ENCODE results near the gene GFI1.
"Not testable (repeated sequence)": the region's sequence is repeated elsewhere in the genome, so short reads cannot be mapped to it uniquely, and the experiment has no call there.

The GFI1 gene

DNA sequence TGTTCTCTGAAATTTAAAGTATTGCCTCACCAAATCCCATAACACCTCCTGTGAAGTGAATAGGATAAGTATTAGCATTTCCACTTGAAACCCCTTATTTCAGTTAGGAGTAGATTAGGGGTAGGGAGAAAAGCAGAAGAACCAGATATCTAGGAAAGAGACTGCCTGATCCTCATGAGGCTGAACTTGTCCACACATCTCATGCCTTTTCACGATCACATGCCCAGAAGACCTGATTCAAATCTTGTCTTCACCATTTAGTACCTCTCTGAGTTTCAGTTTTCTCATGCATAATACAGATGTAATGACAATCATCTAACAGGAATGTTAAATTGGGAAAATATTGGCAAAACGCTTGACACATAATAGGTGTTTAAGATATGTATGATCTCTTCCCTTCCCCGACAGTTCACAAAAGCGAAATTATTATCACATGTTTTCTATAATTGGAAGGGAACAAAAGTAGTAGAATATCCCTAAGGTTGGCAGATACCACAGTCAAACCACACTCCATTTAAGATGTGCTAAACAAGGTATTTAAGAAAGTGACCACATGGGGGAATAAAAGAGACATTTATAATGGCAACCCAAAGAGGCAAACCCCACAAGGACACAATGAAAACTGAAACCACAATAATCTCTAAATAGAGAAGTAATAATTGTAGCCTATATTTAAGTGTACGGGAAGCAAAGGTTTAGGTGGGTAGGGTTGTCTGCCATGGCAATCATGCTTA lies 25.2 kb downstream of the GFI1 start:
- DNase-seq: no peak

DNA sequence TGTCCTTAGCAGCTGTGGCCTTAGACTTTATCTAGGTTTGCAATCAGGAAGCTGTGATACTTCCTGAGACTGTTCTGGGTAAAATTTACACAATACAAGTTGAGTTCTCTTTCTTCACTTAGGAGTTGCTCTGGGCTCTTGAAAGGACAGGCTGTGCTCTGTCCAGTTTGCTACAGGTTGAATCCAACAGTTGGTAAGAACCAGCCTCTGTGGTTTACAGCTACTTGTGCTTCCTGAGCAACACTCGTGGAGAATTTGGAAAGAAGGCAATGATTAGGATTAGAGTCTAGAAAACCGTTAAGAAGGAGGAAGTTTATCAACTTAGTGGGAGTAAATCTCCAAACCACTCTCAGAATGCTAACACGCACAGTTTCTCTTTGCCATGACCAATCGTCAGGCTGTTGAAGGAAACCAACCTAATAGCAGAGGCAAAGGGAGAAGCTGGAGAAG lies 26.8 kb downstream of the GFI1 start:
- no peak for DNase-seq

DNA sequence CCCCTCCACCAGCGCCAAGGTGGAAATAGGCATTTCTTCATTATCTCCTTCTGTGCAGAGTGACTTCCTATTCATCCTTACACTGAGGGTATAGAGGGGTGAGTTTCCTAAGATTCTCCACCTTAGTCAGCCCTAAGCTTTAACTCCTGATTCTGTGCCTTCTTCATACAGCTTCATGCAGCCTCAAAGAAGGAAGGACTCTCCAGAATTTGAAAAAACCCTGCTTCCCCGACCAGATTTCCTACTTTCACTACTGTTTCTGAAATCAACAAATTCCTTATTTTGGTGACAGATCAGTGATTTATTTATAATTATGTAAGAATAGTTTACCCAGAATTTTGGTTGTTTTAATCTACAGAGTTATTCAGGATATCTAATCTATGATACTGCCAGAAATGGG lies 28.6 kb downstream of the GFI1 start:
- DNase-seq: no peak

DNA sequence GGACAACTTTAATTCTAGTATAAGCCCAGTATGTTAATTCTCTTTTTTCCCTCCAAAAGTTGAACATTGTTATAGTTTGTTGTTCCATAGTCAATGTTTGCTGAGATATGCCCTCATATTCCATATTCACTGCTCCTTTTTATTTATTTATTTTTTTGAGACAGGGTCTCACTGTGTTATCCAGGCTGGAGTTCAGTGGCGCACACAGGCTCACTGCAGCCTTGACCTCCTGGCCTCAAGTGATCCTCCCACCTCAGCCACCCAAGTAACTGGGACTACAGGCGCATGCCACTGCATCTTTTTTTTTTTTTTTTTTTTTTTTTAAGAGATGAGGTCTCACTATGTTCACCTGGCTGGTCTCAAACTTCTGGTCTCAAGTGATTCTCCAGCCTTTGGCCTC lies 38.7 kb downstream of the GFI1 start:
- DNase-seq: no peak

DNA sequence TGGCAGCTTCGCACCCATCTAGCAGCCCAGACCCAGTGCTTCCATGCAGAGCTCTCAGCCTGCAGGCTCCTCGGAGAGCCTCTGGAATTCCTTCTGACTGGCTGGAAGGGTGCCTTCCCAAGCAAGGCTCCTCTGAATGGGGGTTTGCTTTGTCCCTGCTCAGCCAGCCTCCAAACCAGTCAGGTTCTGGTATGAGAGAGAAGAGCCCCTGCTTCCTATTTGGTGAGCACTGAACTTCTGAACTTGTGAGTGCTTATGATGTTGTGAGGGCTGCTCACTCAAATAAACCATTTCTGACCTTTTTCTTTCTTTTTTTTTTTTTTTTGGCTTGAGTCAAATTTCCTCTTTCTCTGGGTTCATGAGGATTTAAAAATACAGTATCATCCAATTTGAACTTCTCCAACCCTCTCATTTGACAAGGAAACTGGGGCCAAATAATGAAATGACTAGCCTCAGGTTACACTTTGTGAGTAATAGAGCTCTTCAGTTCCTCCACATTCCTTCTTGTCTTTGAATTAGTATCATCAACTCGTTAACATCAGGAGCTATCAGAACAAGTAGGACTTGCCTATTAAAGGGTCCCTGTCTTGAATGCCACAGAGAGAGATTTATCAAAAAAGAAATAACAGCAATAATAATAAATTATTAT lies 39.6 kb downstream of the GFI1 start:
- DNase-seq: no peak

DNA sequence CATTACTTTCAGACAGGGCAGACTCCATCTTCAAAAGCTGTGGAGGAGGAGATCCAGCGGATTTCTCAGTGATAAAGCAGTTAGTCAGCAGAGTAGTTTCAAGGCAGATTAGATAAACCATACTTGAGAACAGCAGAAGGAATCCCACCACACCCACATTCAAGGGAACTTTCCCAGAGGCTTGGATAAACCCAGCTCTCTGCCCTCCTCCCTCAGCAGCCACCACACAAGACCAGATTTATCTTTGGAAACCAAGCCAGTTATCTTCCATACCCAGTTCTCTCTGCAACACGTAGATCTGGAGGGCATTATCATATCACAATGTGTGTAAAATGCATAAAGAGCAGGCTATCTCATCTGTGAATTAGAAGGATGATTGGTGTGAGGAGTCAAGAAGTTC lies 40.2 kb downstream of the GFI1 start:
- no peak for DNase-seq

DNA sequence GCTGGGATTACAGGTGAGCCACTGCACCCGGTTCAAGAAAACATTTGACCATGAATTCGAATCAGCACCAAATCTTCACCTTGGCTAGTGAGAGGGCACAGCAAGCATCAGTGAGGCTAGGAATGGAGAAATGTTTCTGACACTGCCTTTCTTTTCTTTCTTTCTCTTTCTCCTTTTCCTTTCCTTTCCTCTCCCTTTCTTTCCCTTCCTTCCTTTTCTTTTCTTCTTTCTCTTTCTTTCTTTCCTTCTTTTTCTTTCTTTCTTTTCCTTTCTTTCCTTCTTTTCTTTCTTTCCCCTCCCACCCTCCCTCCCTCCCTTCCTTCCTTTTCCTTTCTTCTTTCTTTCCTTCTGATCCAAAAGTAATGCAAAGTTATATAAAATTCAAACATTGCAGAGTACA lies 40.9 kb downstream of the GFI1 start:
- DNase-seq: no peak

DNA sequence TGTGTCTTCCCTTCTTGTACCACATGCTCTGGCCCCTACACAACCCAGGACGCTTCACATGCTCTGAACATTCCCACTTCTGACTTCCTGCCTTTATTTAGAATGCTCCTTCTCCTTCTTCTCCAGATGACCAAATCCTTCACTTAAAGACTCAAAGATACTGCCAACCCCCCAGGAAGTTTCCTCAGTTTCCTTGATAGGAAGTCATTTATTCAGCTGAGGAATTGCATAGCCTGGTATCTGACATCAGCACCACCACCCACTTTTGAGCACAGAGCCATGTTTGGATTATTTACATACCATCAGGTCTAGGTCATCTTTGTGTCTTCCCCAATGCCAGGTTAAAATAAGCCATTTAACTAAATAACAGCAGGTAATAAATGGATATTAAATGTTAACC lies 42.4 kb downstream of the GFI1 start:
- no peak for DNase-seq

DNA sequence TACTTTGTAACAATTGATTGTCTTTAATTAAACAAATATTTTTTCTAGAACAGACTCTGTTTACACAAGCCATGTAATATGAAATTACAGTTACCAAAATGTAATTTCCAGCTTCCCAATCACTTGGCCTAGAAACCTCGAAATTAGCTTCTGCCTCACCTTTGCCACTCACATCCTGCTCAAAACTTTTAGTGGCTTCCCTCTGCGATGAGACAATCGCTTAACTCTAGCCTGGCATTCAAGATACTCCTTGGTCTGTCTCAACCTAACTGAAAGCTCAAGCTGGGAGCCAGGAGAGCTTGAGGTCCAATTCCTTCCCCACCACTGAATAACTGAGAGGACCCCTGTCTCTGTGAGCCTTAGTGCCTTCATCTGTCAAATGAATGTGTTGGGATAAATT lies 42.8 kb downstream of the GFI1 start:
- DNase-seq: no peak

DNA sequence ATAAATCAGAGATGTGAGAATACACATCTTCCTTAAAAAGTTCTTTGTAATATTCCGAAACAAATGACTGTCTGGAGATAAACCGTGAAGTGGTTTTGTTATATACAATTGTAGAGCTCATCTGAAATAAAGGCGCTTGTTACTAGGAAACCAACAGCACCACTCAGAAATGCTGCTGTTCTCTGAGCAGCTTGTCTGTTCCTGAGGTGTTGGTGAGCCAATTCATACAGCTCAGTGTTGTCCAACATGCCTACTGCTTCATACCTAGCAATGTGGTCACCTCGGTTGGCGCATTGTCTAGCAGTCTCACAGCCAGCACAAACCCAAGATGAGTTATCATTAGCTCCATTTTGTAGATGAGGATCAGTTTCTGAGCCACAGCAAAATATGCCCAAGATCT lies 44.4 kb downstream of the GFI1 start:
- DNase-seq: peak in 1 of 2 experiments; percentile 72

DNA sequence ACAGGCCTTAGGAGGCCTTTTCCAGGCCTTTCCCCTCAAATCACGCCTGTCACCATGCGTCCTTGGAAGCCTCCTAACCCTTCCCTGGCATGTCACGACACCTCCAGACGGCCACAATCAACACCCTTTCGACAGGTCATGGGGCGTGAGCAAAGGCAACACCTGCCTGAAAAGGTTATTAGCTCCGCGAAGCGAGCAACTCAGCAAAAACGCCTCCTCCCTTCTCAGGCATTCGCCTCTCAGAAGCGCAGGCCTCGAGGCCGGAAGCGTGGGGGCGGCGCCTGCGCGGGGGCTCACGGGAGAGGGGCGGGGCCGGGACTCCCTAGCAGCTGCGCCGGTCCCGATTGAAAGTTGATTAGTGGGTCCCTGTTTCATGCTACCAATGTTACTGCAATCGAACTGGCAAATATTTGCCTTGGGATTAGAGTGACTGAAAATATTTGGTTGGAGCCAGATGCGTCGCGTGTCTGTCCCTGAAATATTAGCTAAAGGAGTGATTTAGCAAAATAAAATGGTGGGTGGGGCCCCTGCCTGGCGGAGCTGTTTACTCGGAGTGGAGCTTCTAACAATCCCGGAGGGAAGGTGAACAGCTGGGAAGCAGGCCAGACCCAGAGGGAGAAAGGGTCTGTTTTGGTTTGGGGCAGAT lies 44.9 kb downstream of the GFI1 start:
- peak; percentile 92 to 94 for DNase-seq

DNA sequence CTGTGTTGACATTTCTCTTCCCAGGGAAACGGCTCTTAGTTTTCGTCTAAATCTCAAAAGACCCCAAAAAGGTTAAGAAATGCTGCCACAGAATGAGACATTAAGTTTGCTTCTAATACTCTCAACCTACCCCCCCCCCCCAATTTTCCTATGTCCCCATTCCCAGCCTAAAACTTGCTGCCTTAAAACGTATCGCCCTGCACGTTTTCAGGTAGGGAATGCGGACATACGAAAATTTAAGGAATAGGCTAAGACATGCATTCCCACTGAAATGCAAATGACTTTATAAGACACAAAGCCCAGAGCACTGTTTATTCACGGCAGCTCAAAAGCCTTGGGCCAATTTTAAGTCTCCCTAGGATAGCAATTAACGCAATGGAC lies 45.4 kb downstream of the GFI1 start:
- no peak for DNase-seq

DNA sequence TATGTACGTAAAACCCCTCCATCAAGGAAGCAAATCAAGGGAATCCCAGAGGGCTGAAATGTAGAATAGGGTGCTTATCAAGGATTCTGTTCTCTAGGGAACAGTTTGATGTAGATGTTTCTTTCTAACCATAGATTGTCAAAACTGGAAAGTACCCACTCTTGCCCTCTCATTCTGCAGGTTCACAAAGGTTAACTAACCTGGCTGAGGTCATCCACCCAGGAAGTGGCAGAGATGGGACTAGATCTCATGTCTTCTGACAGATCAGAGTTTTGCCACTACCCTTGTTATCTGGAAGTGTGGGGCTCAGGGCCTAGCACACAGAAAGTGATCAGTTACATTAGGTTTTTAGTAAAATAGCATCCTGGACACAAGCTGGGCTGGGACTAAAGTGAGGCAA lies 47.4 kb downstream of the GFI1 start:
- no peak for DNase-seq

DNA sequence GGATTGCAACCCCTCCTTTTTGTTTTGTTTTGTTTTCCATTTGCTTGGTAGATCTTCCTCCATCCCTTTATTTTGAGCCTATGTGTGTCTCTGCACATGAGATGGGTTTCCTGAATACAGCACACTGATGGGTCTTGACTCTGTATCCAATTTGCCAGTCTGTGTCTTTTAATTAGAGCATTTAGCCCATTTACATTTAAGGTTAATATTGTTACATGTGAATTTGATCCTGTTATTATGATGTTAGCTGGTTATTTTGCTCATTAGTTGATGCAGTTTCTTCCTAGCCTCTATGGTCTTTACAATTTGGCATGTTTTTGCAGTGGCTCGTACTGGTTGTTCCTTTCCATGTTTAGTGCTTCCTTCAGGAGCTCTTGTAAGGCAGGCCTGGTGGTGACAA lies 52.2 kb downstream of the GFI1 start:
- DNase-seq: not testable (repeated sequence)

DNA sequence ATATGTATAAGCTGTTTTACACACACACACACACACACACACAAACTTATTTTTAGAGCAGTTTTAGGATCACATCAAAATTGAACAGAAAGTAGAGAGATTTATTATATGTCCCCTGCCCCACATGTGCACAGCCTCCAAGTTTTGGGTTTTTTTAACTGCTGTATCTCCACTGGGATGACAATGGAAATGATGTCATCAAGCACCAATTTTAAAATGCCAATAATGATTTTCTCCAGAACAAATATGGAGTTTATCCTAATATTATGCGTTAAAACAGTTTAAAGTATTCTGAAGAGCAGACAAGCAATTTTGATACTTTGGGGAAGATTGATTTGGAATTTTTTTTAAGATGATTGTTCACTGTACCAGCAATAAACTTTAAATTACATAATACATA lies 56.7 kb downstream of the GFI1 start:
- no peak for DNase-seq

DNA sequence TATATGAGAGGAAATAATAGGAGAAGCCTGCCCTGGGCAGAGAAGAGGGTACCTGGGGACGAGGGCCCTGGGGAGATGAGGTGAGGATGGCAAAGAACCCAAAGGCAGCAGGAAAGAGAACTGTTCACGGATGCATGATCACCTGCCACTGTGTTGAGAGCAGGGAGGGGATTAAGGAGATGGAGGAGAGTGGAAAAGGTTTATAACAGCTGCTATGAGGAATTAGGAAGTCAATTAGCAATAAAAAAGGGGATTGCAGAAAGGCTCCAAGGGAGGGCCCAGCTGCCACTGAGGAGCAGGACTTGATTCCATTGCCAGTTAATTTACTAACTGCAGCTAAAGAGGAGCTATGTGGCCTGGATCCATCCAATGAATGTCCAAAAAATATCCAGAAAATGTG lies 61.1 kb downstream of the GFI1 start:
- no peak for DNase-seq
